IMR-90 (cell line): Measurements from ENCODE around the gene RNF213. TPM values are rescaled to one million over a fixed set of nuclear protein-coding genes. Genes with fewer than 3 reads are reported as not detected.

Experiments
- ATAC-seq: fragments of 200-7000 bp; cut with Tn5 transposase; 2 replicates; pipeline ENCODE4 v1.9.1; 2020; ENCODE audit warnings: low read depth, mild to moderate bottlenecking, moderate library complexity
- BruUV-seq: library from RNA; stranded (reverse); fragments of 400-500 nt; replicated peaks from 2 replicates; lab custom pipeline; 2021; lab: Mats Ljungman, UMichigan
- CTCF ChIA-PET: fragments of 300-600 bp; formaldehyde crosslinking; extraction: SDS; loops from one replicate; lab custom pipeline; 2021; ENCODE audit warnings: antibody characterized with exemption; lab: Yijun Ruan, JAX
- POLR2A ChIA-PET: fragments of 300-600 bp; sonication (Branson Sonifier 250); formaldehyde crosslinking; loops from one replicate; lab custom pipeline; 2022; ENCODE audit warnings: antibody characterized with exemption; ENCODE audit not compliant: unreplicated experiment; lab: Charles Lee
- DNase-seq: peaks from one replicate; pipeline ENCODE4 v3.0.0; 2013
- H2AFZ ChIP-seq: replicated peaks from 2 replicates; pipeline ENCODE3; 2013; ENCODE audit warnings: low read length, mild to moderate bottlenecking; ENCODE audit not compliant: poor library complexity
- H2AK5ac ChIP-seq: 2 replicates; pipeline ENCODE4 v1.6.1; 2013; ENCODE audit warnings: low read depth, low read length, inconsistent platforms
- H2AK9ac ChIP-seq: replicated peaks from 2 replicates; pipeline ENCODE3; 2013; ENCODE audit warnings: mild to moderate bottlenecking, low read depth, low read length, moderate library complexity; ENCODE audit not compliant: poor library complexity
- H2BK120ac ChIP-seq: 2 replicates; pipeline ENCODE4 v1.6.1; 2013; ENCODE audit warnings: low read depth, low read length, inconsistent platforms
- H2BK15ac ChIP-seq: 3 replicates; pipeline ENCODE4 v1.6.1; 2013; ENCODE audit warnings: low read depth, low read length, inconsistent platforms
- H2BK20ac ChIP-seq: 2 replicates; pipeline ENCODE4 v1.6.1; 2013; ENCODE audit warnings: low read depth, mild to moderate bottlenecking, inconsistent platforms, low read length, moderate library complexity
- H2BK5ac ChIP-seq: 2 replicates; pipeline ENCODE4 v1.6.1; 2013; ENCODE audit warnings: mild to moderate bottlenecking, low read depth, low read length, inconsistent platforms; ENCODE audit not compliant: poor library complexity, severe bottlenecking
- H3K14ac ChIP-seq: replicated peaks from 2 replicates; pipeline ENCODE4 v1.6.1; 2013; ENCODE audit warnings: low read depth, low read length, inconsistent platforms
- H3K18ac ChIP-seq: 2 replicates; pipeline ENCODE4 v1.6.1; 2013; ENCODE audit warnings: low read depth, low read length, control low read depth
- H3K23ac ChIP-seq: 2 replicates; pipeline ENCODE4 v1.6.1; 2013; ENCODE audit warnings: low read depth, low read length, inconsistent platforms
- H3K27ac ChIP-seq: 2 replicates; pipeline ENCODE4 v1.5.1; 2013; ENCODE audit warnings: mild to moderate bottlenecking, control low read depth, low read length; ENCODE audit not compliant: insufficient read depth
- H3K27me3 ChIP-seq: 2 replicates; pipeline ENCODE4 v1.6.1; 2013; ENCODE audit warnings: low read length; ENCODE audit not compliant: control insufficient read depth, insufficient read depth
- H3K36me3 ChIP-seq: 2 replicates; pipeline ENCODE4 v1.6.1; 2013; ENCODE audit warnings: low read length, mixed read lengths; ENCODE audit not compliant: control insufficient read depth, insufficient read depth
- H3K4ac ChIP-seq: 2 replicates; pipeline ENCODE4 v1.6.1; 2013; ENCODE audit warnings: low read depth, low read length, inconsistent platforms
- H3K4me1 ChIP-seq: 2 replicates; pipeline ENCODE4 v1.6.1; 2013; ENCODE audit warnings: low read length, mixed read lengths; ENCODE audit not compliant: control insufficient read depth, insufficient read depth
- H3K4me2 ChIP-seq: 2 replicates; pipeline ENCODE4 v1.6.1; 2013; ENCODE audit warnings: low read depth, mild to moderate bottlenecking, control low read depth, low read length, moderate library complexity
- H3K4me3 ChIP-seq: 2 replicates; pipeline ENCODE4 v1.5.1; 2013; ENCODE audit warnings: low read depth, mild to moderate bottlenecking, control low read depth, low read length, moderate library complexity; ENCODE audit not compliant: insufficient read depth
- H3K56ac ChIP-seq: 2 replicates; pipeline ENCODE4 v1.6.1; 2013; ENCODE audit warnings: low read length, inconsistent platforms; ENCODE audit not compliant: insufficient read depth; ENCODE audit errors: extremely low read depth
- H3K79me1 ChIP-seq, 2 experiments: 2 replicates each; pipeline ENCODE4 v1.6.1; 2013; ENCODE audit warnings: low read length in 2 of 2, inconsistent platforms in 1 of 2, low read depth in 1 of 2
- H3K9ac ChIP-seq: 2 replicates; pipeline ENCODE4 v1.6.1; 2013; ENCODE audit warnings: low read depth, low read length, control low read depth
- H3K9me1 ChIP-seq: 2 replicates; pipeline ENCODE4 v1.6.1; 2013; ENCODE audit warnings: low read length, inconsistent platforms; ENCODE audit not compliant: insufficient read depth
- H3K9me3 ChIP-seq: 2 replicates; pipeline ENCODE4 v1.6.1; 2013; ENCODE audit warnings: low read length; ENCODE audit not compliant: control insufficient read depth, insufficient read depth
- H4K20me1 ChIP-seq: 2 replicates; pipeline ENCODE4 v1.6.1; 2013; ENCODE audit warnings: low read length, inconsistent platforms; ENCODE audit not compliant: insufficient read depth
- H4K5ac ChIP-seq: 2 replicates; pipeline ENCODE4 v1.6.1; 2013; ENCODE audit warnings: mild to moderate bottlenecking, low read depth, low read length, control low read depth
- H4K8ac ChIP-seq, 2 experiments: 2 replicates each; pipeline ENCODE4 v1.6.1; 2013; ENCODE audit warnings: low read depth in 2 of 2, low read length in 2 of 2, control low read depth in 1 of 2, inconsistent platforms in 1 of 2
- H4K91ac ChIP-seq: 2 replicates; pipeline ENCODE4 v1.6.1; 2013; ENCODE audit warnings: low read depth, low read length, inconsistent platforms; ENCODE audit not compliant: insufficient read depth
- BHLHE40 ChIP-seq: fragments of 150-350 bp; IDR thresholded peaks from 2 replicates; pipeline ENCODE4 v1.6.1; 2016; ENCODE audit warnings: mild to moderate bottlenecking, low read depth, low read length
- CEBPB ChIP-seq: IDR thresholded peaks from 2 replicates; pipeline ENCODE4 v1.6.1; 2012; ENCODE audit warnings: low read depth, low read length, improper control_type of control experiment
- CHD1 ChIP-seq: IDR thresholded peaks from 2 replicates; pipeline ENCODE4 v1.6.1; 2012; ENCODE audit warnings: low read depth, low read length, improper control_type of control experiment
- FOS ChIP-seq: fragments of 150-350 bp; IDR thresholded peaks from 2 replicates; pipeline ENCODE4 v1.6.1; 2016; ENCODE audit warnings: low read depth, low read length
- MAFK ChIP-seq: IDR thresholded peaks from 2 replicates; pipeline ENCODE4 v1.6.1; 2012; ENCODE audit warnings: low read depth, low read length, improper control_type of control experiment
- MXI1 ChIP-seq: IDR thresholded peaks from 2 replicates; pipeline ENCODE4 v1.6.1; 2012; ENCODE audit warnings: low read depth, mild to moderate bottlenecking, low read length, moderate library complexity, borderline replicate concordance
- NFE2L2 ChIP-seq: fragments of 150-350 bp; IDR thresholded peaks from 2 replicates; pipeline ENCODE4 v1.6.1; 2016; ENCODE audit warnings: low read depth, mild to moderate bottlenecking, low read length
- SMC3 ChIP-seq: fragments of 150-350 bp; IDR thresholded peaks from 2 replicates; pipeline ENCODE4 v1.6.1; 2016; ENCODE audit warnings: low read depth, mild to moderate bottlenecking, antibody characterized with exemption, low read length, moderate library complexity
- WGBS, 2 experiments: methylation state at CpG; one replicate each; pipeline versions ENCODE4 v1.1.5 to v1.1.7; 2013; ENCODE audit warnings: missing lambda C conversion rate in 2 of 2; ENCODE audit not compliant: insufficient read length in 1 of 2; ENCODE audit errors: extremely low coverage in 2 of 2; 5-methylcytosine and 5-hydroxymethylcytosine counted together
- dilution Hi-C: fragments of 300-500 bp; cut with HindIII; formaldehyde crosslinking; loops from one replicate; pipeline ENCODE4 v1.14.3; 2018; ENCODE audit warnings: low sequenced_read_pairs; ENCODE audit not compliant: unreplicated experiment
- in situ Hi-C: fragments of 300-500 bp; cut with MboI; formaldehyde crosslinking; loops from 3 replicates; pipeline ENCODE4 v1.14.3; 2019; ENCODE audit warnings: low sequenced_read_pairs, inconsistent platforms, mixed read lengths
- intact Hi-C: fragments of 100-400 bp; cut with micrococcal nuclease; formaldehyde crosslinking; loops from 2 replicates; pipeline ENCODE4 v1.10.0; 2022
- polyA plus RNA-seq, 3 experiments: library from polyadenylated mRNA; depleted of rRNA; stranded (reverse); fragments of >200 nt; gene quantifications; 2 replicates each; pipeline ENCODE4 v1.2.3, GENCODE V29; 2012; ENCODE audit warnings: low replicate concordance in 1 of 3
- total RNA-seq: library from RNA; depleted of rRNA; stranded (reverse); fragments of >200 nt; gene quantifications from 2 replicates; pipeline ENCODE4 v1.2.3, GENCODE V29; 2012
- TF ChIP-seq, protein P1 (sequence below): conservative IDR thresholded peaks from 2 replicates; pipeline ENCODE4 v1.5.1; 2012; ENCODE audit warnings: mild to moderate bottlenecking, low read depth, low read length, improper control_type of control experiment
- TF ChIP-seq, protein P2 (sequence below): fragments of 150-350 bp; IDR thresholded peaks from 2 replicates; pipeline ENCODE4 v1.6.1; 2016; ENCODE audit warnings: low read depth, mild to moderate bottlenecking, low read length, moderate library complexity, borderline replicate concordance
- TF ChIP-seq, protein P3 (sequence below): fragments of 150-350 bp; IDR thresholded peaks from 2 replicates; pipeline ENCODE4 v1.6.1; 2017; ENCODE audit warnings: mild to moderate bottlenecking, antibody characterized with exemption, low read length, low read depth

Gene RNF213
- total and polyA plus RNA-seq, 2 of the 4 experiments (the other 2 are of a cell fraction): 23.4 to 36.0 TPM

DNA sequence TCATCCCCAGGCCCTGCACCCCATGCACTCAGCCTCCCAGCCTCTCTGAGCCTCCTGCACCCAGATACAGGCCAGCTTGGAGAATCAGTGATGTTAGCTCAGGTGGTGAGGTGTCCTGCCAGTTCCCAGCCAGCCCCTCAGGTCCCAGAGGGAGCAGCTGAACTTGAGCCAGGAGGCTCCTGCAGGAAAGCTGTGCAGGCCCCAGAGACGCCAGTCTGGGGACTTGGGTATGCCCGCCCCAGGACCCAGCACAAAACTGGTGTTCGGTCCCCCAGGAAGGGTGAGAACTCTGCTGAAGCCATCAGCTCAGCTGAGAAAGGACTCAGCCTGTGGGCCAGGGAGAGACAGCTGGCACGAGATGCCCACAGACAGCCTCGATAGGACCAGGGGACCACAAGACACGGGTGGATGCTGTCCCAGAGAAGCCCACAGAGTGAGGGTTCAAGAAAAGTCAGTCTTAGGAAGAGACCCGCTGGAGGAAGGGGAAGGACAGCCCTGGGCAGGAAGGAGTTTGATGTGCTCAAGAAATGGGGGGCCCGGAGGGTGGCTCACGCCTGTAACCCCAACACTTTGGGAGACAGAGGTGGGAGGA is 165.3 kb downstream of the RNF213 start:
- Histone ChIP-seq H2AFZ (no peak overlapping the region), H3K4ac (no peak overlapping the region), H4K20me1 (peaks cover 12% of the 10 kb centered on the region), H2BK120ac (no peak overlapping the region), H4K8ac (no peak overlapping the region), H3K14ac (no peak overlapping the region), H3K9me3 (no peaks in the 10 kb centered on the region), H3K36me3 (peaks cover 13% of the 10 kb centered on the region; the same call in 1 of the 2 replicates), H3K23ac (no peak overlapping the region), H3K4me1 (no peaks in the 10 kb centered on the region), H2BK5ac (no peak overlapping the region), H2BK15ac (no peak overlapping the region), H3K79me1 (peaks cover 0 to 3% of the 10 kb centered on the region in 2 experiments; a peak in 2 of 4 replicates), H3K9me1 (no peaks in the 10 kb centered on the region), H2AK5ac (no peak overlapping the region), H3K4me2 (no peak overlapping the region), H2BK20ac (no peak overlapping the region), H4K91ac (no peak overlapping the region), H4K5ac (no peak overlapping the region), H3K4me3 (no peak overlapping the region), H3K18ac (no peak overlapping the region), H3K27me3 (no peaks in the 10 kb centered on the region), H3K9ac (no peak overlapping the region), H3K56ac (no peak overlapping the region), H2AK9ac (no peak overlapping the region), H3K27ac (no peak overlapping the region)
- ChIA-PET CTCF (no interaction called here), POLR2A (no interaction called here)
- ATAC-seq: no peak
- in situ Hi-C loops: loop anchor here (5.0 to 10.0 kb wide), 2 partner anchors 449 to 556 kb away; no protein-coding TSS in a partner anchor
- WGBS, 2 experiments: 85% methylated on average over 8 of the region's 9 CpGs; no CpG with 5 or more reads in 1 of the 2 experiments
- no TSS peak for BruUV-seq
- DNase-seq: no peak
- TF ChIP-seq MXI1 (no peak), CHD1 (no peak), MAFK (no peak), FOS (no peak), BHLHE40 (no peak), SMC3 (no peak), NFE2L2 (no peak), CEBPB (no peak)
- TF ChIP-seq, protein P1, sequence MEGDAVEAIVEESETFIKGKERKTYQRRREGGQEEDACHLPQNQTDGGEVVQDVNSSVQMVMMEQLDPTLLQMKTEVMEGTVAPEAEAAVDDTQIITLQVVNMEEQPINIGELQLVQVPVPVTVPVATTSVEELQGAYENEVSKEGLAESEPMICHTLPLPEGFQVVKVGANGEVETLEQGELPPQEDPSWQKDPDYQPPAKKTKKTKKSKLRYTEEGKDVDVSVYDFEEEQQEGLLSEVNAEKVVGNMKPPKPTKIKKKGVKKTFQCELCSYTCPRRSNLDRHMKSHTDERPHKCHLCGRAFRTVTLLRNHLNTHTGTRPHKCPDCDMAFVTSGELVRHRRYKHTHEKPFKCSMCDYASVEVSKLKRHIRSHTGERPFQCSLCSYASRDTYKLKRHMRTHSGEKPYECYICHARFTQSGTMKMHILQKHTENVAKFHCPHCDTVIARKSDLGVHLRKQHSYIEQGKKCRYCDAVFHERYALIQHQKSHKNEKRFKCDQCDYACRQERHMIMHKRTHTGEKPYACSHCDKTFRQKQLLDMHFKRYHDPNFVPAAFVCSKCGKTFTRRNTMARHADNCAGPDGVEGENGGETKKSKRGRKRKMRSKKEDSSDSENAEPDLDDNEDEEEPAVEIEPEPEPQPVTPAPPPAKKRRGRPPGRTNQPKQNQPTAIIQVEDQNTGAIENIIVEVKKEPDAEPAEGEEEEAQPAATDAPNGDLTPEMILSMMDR: no peak
- TF ChIP-seq, protein P2, sequence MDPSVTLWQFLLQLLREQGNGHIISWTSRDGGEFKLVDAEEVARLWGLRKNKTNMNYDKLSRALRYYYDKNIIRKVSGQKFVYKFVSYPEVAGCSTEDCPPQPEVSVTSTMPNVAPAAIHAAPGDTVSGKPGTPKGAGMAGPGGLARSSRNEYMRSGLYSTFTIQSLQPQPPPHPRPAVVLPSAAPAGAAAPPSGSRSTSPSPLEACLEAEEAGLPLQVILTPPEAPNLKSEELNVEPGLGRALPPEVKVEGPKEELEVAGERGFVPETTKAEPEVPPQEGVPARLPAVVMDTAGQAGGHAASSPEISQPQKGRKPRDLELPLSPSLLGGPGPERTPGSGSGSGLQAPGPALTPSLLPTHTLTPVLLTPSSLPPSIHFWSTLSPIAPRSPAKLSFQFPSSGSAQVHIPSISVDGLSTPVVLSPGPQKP: no peak
- TF ChIP-seq, protein P3, sequence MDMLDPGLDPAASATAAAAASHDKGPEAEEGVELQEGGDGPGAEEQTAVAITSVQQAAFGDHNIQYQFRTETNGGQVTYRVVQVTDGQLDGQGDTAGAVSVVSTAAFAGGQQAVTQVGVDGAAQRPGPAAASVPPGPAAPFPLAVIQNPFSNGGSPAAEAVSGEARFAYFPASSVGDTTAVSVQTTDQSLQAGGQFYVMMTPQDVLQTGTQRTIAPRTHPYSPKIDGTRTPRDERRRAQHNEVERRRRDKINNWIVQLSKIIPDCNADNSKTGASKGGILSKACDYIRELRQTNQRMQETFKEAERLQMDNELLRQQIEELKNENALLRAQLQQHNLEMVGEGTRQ: no peak
- dilution Hi-C loops: no loop called here
- intact Hi-C loops: loop anchor here (2.0 to 5.0 kb wide), 4 partner anchors 46 to 555 kb away; no protein-coding TSS in a partner anchor
